Neural progenitor cell (in vitro differentiated cells): ENCODE data around the gene BUD31.

Source experiments
- CTCF ChIP-seq: fragments of 200-600 bp; sonication (generic); IDR thresholded peaks from 2 replicates; pipeline ENCODE4 v1.5.1; 2017; ENCODE audit warnings: antibody characterized with exemption, mild to moderate bottlenecking
- EZH2 ChIP-seq: fragments of 200-600 bp; sonication (generic); IDR thresholded peaks from 2 replicates; pipeline ENCODE4 v1.6.1; 2017; ENCODE audit warnings: antibody characterized with exemption, mild to moderate bottlenecking, moderate library complexity

GRCh38 chr7:99446096-99446495 is 37.3 kb downstream of the BUD31 start:
- no peak for TF ChIP-seq CTCF
- no peak for TF ChIP-seq EZH2
